ENCODE data around the gene MINDY4. TPM values are rescaled to one million over a fixed set of nuclear protein-coding genes. Genes with fewer than 3 reads are reported as not detected.
"Not testable (repeated sequence)": the region's sequence is repeated elsewhere in the genome, so short reads cannot be mapped to it uniquely, and the experiment has no call there.

MINDY4 gene
- total RNA-seq, 2 donors from 2014 or later, result 13.9 to 18.4 TPM

- no peak for DNase-seq (ENCODE audit: low spot score)
- intact Hi-C loops (cut with DNase I), result loop anchor here in 1 of 2 donors (5.0 kb wide), 1 partner anchor 91 kb away; no protein-coding TSS in a partner anchor
Measured at GRCh38 chr7:30815951-30816644, 44.9 kb downstream of the MINDY4 start.

GRCh38 chr7:30816645-30817370 lies 45.6 kb downstream of the MINDY4 start:
- DNase-seq (ENCODE audit: low spot score), result no peak
- intact Hi-C loops (cut with DNase I), result loop anchor here in 1 of 2 donors (5.0 kb wide), 1 partner anchor 90 kb away; no protein-coding TSS in a partner anchor

GRCh38 chr7:30817371-30817767 lies 46.2 kb downstream of the MINDY4 start:
- intact Hi-C loops (cut with DNase I), result loop anchor here in 1 of 2 donors (5.0 kb wide), 1 partner anchor 90 kb away; no protein-coding TSS in a partner anchor

GRCh38 chr7:30824821-30825720 lies 53.9 kb downstream of the MINDY4 start:
- DNase-seq (ENCODE audit: low spot score), result no peak

More at GRCh38 chr7:30817371-30817767, 46.2 kb downstream of the MINDY4 start:
- DNase-seq (ENCODE audit: low spot score), result no peak

GRCh38 chr7:30826181-30826580 lies 55.0 kb downstream of the MINDY4 start:
- no peak for DNase-seq (ENCODE audit: low spot score)
- intact Hi-C loops (cut with DNase I), result no loop called here

More at GRCh38 chr7:30824821-30825720, 53.9 kb downstream of the MINDY4 start:
- intact Hi-C loops (cut with DNase I), result no loop called here

GRCh38 chr7:30828591-30828990 lies 57.4 kb downstream of the MINDY4 start:
- intact Hi-C loops (cut with DNase I), result no loop called here
- DNase-seq (ENCODE audit: low spot score), result no peak

GRCh38 chr7:30829471-30829870 lies 58.3 kb downstream of the MINDY4 start:
- intact Hi-C loops (cut with DNase I), result no loop called here
- DNase-seq (ENCODE audit: low spot score), result no peak

- no peak for DNase-seq (ENCODE audit: low spot score)
Measured at GRCh38 chr7:30831227-30831626, 60.0 kb downstream of the MINDY4 start.

GRCh38 chr7:30831936-30832335 lies 60.7 kb downstream of the MINDY4 start:
- no peak for DNase-seq (ENCODE audit: low spot score)
- intact Hi-C loops (cut with DNase I), result no loop called here

More at GRCh38 chr7:30831227-30831626, 60.0 kb downstream of the MINDY4 start:
- intact Hi-C loops (cut with DNase I), result no loop called here

GRCh38 chr7:30834017-30834674 lies 62.9 kb downstream of the MINDY4 start:
- DNase-seq (ENCODE audit: low spot score); intact Hi-C loops (cut with DNase I): not testable (repeated sequence)

- DNase-seq (ENCODE audit: low spot score), result no peak
- intact Hi-C loops (cut with DNase I), result no loop called here
Measured at GRCh38 chr7:30835396-30835915, 64.2 kb downstream of the MINDY4 start.

GRCh38 chr7:30836991-30837390 lies 65.8 kb downstream of the MINDY4 start:
- DNase-seq (ENCODE audit: low spot score), result no peak
- intact Hi-C loops (cut with DNase I), result no loop called here

GRCh38 chr7:30837581-30837980 lies 66.4 kb downstream of the MINDY4 start:
- intact Hi-C loops (cut with DNase I), result no loop called here
- no peak for DNase-seq (ENCODE audit: low spot score)

GRCh38 chr7:30838008-30838407 lies 66.8 kb downstream of the MINDY4 start:
- DNase-seq (ENCODE audit: low spot score), result no peak
- intact Hi-C loops (cut with DNase I), result no loop called here

GRCh38 chr7:30840141-30841024 lies 69.2 kb downstream of the MINDY4 start:
- DNase-seq (ENCODE audit: low spot score), result no peak
- intact Hi-C loops (cut with DNase I), result no loop called here

- DNase-seq (ENCODE audit: low spot score), result no peak
- intact Hi-C loops (cut with DNase I), result no loop called here
Measured at GRCh38 chr7:30841025-30841735, 70.0 kb downstream of the MINDY4 start.
